ENCODE data around the gene PPP1R13B. TPM values are rescaled to one million over a fixed set of nuclear protein-coding genes. Genes with fewer than 3 reads are reported as not detected.
A peak's percentile ranks its signal among the peaks of the same experiment; 100 is the strongest.
"Not testable (repeated sequence)": the region's sequence is repeated elsewhere in the genome, so short reads cannot be mapped to it uniquely, and the experiment has no call there.

The PPP1R13B gene
- total and polyA plus RNA-seq, 7 experiments from 2014 or later = 3.3 to 26.8 (median 16.9) TPM

- no peak for DNase-seq
- Histone ChIP-seq H3K27me3 (ENCODE audit: control insufficient read depth in 2 of 2, insufficient read depth in 2 of 2, low read length in 2 of 2) (no peaks in the 10 kb centered on the region), H3K4me1 (ENCODE audit: control insufficient read depth in 2 of 2, insufficient read depth in 2 of 2, low read length in 2 of 2) (no peaks in the 10 kb centered on the region), H3K4me3 (ENCODE audit: low read length) (no peak overlapping the region), H3K27ac (ENCODE audit: low read depth, low read length) (no peak overlapping the region), H3K36me3 (ENCODE audit: control insufficient read depth in 2 of 3, insufficient read depth in 3 of 3, low read length in 3 of 3) (no peaks in the 10 kb centered on the region), H3K9me3 (ENCODE audit: control insufficient read depth in 2 of 3, low read length in 3 of 3) (no peaks in the 10 kb centered on the region)
- no peak for ATAC-seq
- no peaks in the 10 kb centered on the region for H3K27me3 Mint-ChIP-seq
- POLR2A ChIA-PET = no interaction called here
- H3K4me3 Mint-ChIP-seq = no peak overlapping the region
- H3K9me3 Mint-ChIP-seq = peaks cover 0 to 1% (median 0%) of the 10 kb centered on the region in 11 donors
- CTCF ChIA-PET = interaction anchor here (0.6 to 5.5 kb wide), 7 partner anchors 95 to 308 kb away, joined by 3 to 90 read pairs (median 4); a partner anchor contains a TSS
- peaks cover 4 to 24% (median 10%) of the 10 kb centered on the region in 7 donors for H3K4me1 Mint-ChIP-seq
- H3K27ac Mint-ChIP-seq = no peak overlapping the region
- intact Hi-C loops (cut with micrococcal nuclease) = loop anchor here in 1 of 2 donors (5.0 kb wide), 1 partner anchor 233 kb away; no protein-coding TSS in a partner anchor
- no peaks in the 10 kb centered on the region for H3K36me3 Mint-ChIP-seq
Observed at GRCh38 chr14:103805708-103806107, 41.7 kb downstream of the PPP1R13B start.

GRCh38 chr14:103803661-103804060 lies 43.7 kb downstream of the PPP1R13B start:
- no peaks in the 10 kb centered on the region for H3K36me3 ChIP-seq (ENCODE audit: control insufficient read depth in 2 of 3, insufficient read depth in 3 of 3, low read length in 3 of 3)
- no peak overlapping the region for H3K4me3 Mint-ChIP-seq
- no peak for DNase-seq

GRCh38 chr14:103802356-103802755 lies 45.0 kb downstream of the PPP1R13B start:
- no peak overlapping the region for H3K27ac Mint-ChIP-seq
- H3K27me3 ChIP-seq (ENCODE audit: control insufficient read depth in 2 of 2, insufficient read depth in 2 of 2, low read length in 2 of 2) = no peaks in the 10 kb centered on the region
- peaks cover 0 to 2% (median 0%) of the 10 kb centered on the region in 11 donors for H3K9me3 Mint-ChIP-seq
- H3K4me1 ChIP-seq (ENCODE audit: control insufficient read depth in 2 of 2, insufficient read depth in 2 of 2, low read length in 2 of 2) = no peaks in the 10 kb centered on the region
- CTCF ChIA-PET = interaction anchor here (2.0 kb wide), 1 partner anchor 108 kb away, joined by 9 read pairs; no protein-coding TSS in a partner anchor
- no peak overlapping the region for H3K4me3 Mint-ChIP-seq
- H3K4me3 ChIP-seq (ENCODE audit: low read length) = no peak overlapping the region
- DNase-seq = no peak
- no peaks in the 10 kb centered on the region for H3K9me3 ChIP-seq (ENCODE audit: control insufficient read depth in 2 of 3, low read length in 3 of 3)
- peaks cover 8 to 24% (median 10%) of the 10 kb centered on the region in 7 donors for H3K4me1 Mint-ChIP-seq
- peaks cover 0 to 4% (median 0%) of the 10 kb centered on the region in 5 donors for H3K36me3 Mint-ChIP-seq
- no peaks in the 10 kb centered on the region for H3K27me3 Mint-ChIP-seq
- POLR2A ChIA-PET = no interaction called here
- intact Hi-C loops (cut with micrococcal nuclease) = no loop called here
- ATAC-seq = no peak
- no peaks in the 10 kb centered on the region for H3K36me3 ChIP-seq (ENCODE audit: control insufficient read depth in 2 of 3, insufficient read depth in 3 of 3, low read length in 3 of 3)
- no peak overlapping the region for H3K27ac ChIP-seq (ENCODE audit: low read depth, low read length)

More at GRCh38 chr14:103803661-103804060, 43.7 kb downstream of the PPP1R13B start:
- H3K4me1 Mint-ChIP-seq = peaks cover 4 to 24% (median 10%) of the 10 kb centered on the region in 7 donors
- ChIA-PET CTCF (interaction anchor here (1.2 to 2.0 kb wide), 2 partner anchors 22 to 107 kb away, joined by 5 to 9 read pairs; no protein-coding TSS in a partner anchor), POLR2A (no interaction called here)
- no peaks in the 10 kb centered on the region for H3K36me3 Mint-ChIP-seq
- H3K27me3 ChIP-seq (ENCODE audit: control insufficient read depth in 2 of 2, insufficient read depth in 2 of 2, low read length in 2 of 2) = no peaks in the 10 kb centered on the region
- no peaks in the 10 kb centered on the region for H3K27me3 Mint-ChIP-seq
- intact Hi-C loops (cut with micrococcal nuclease) = no loop called here
- no peak for ATAC-seq
- H3K27ac ChIP-seq (ENCODE audit: low read depth, low read length) = no peak overlapping the region
- H3K27ac Mint-ChIP-seq = no peak overlapping the region
- H3K9me3 ChIP-seq (ENCODE audit: control insufficient read depth in 2 of 3, low read length in 3 of 3) = no peaks in the 10 kb centered on the region
- no peak overlapping the region for H3K4me3 ChIP-seq (ENCODE audit: low read length)
- no peaks in the 10 kb centered on the region for H3K4me1 ChIP-seq (ENCODE audit: control insufficient read depth in 2 of 2, insufficient read depth in 2 of 2, low read length in 2 of 2)
- peaks cover 0 to 2% (median 0%) of the 10 kb centered on the region in 11 donors for H3K9me3 Mint-ChIP-seq

- Mint-ChIP-seq H3K27me3 (no peaks in the 10 kb centered on the region), H3K27ac (peak overlapping the region in 1 of 9 donors; percentile 0), H3K4me3 (no peak overlapping the region), H3K9me3 (peaks cover 0 to 2% (median 0%) of the 10 kb centered on the region in 11 donors), H3K4me1 (peaks cover under 1 to 16% (median 6%) of the 10 kb centered on the region in 7 donors), H3K36me3 (peaks cover 0 to 8% (median 0%) of the 10 kb centered on the region in 5 donors)
- ATAC-seq (no peak), DNase-seq (no peak)
- Histone ChIP-seq H3K4me3 (ENCODE audit: low read length) (no peak overlapping the region), H3K9me3 (ENCODE audit: control insufficient read depth in 2 of 3, low read length in 3 of 3) (no peaks in the 10 kb centered on the region), H3K27ac (ENCODE audit: low read depth, low read length) (no peak overlapping the region), H3K4me1 (ENCODE audit: control insufficient read depth in 2 of 2, insufficient read depth in 2 of 2, low read length in 2 of 2) (no peaks in the 10 kb centered on the region), H3K36me3 (ENCODE audit: control insufficient read depth in 2 of 3, insufficient read depth in 3 of 3, low read length in 3 of 3) (no peaks in the 10 kb centered on the region), H3K27me3 (ENCODE audit: control insufficient read depth in 2 of 2, insufficient read depth in 2 of 2, low read length in 2 of 2) (no peaks in the 10 kb centered on the region)
- ChIA-PET CTCF (no interaction called here), POLR2A (no interaction called here)
- intact Hi-C loops (cut with micrococcal nuclease) = no loop called here
Observed at GRCh38 chr14:103801459-103801858, 45.9 kb downstream of the PPP1R13B start.

GRCh38 chr14:103793192-103793591 lies 54.2 kb downstream of the PPP1R13B start:
- H3K27ac ChIP-seq (ENCODE audit: low read depth, low read length); H3K27me3 ChIP-seq (ENCODE audit: control insufficient read depth in 2 of 2, insufficient read depth in 2 of 2, low read length in 2 of 2); intact Hi-C loops (cut with micrococcal nuclease); H3K4me1 Mint-ChIP-seq; H3K4me3 ChIP-seq (ENCODE audit: low read length); H3K4me3 Mint-ChIP-seq; H3K9me3 Mint-ChIP-seq; H3K27ac Mint-ChIP-seq; H3K9me3 ChIP-seq (ENCODE audit: control insufficient read depth in 2 of 3, low read length in 3 of 3); H3K4me1 ChIP-seq (ENCODE audit: control insufficient read depth in 2 of 2, insufficient read depth in 2 of 2, low read length in 2 of 2); POLR2A ChIA-PET; ATAC-seq; DNase-seq; H3K27me3 Mint-ChIP-seq; H3K36me3 ChIP-seq (ENCODE audit: control insufficient read depth in 2 of 3, insufficient read depth in 3 of 3, low read length in 3 of 3): not testable (repeated sequence)
- CTCF ChIA-PET = interaction anchor here (1.2 kb wide), 1 partner anchor 111 kb away, joined by 3 read pairs; no protein-coding TSS in a partner anchor
- peaks cover 0 to 45% (median 8%) of the 10 kb centered on the region in 5 donors for H3K36me3 Mint-ChIP-seq

- Mint-ChIP-seq H3K4me3 (no peak overlapping the region), H3K27ac (no peak overlapping the region), H3K9me3 (no peaks in the 10 kb centered on the region), H3K27me3 (no peaks in the 10 kb centered on the region), H3K4me1 (no peaks in the 10 kb centered on the region), H3K36me3 (peaks cover 0 to 26% (median 9%) of the 10 kb centered on the region in 5 donors)
- Histone ChIP-seq H3K4me1 (ENCODE audit: control insufficient read depth in 2 of 2, insufficient read depth in 2 of 2, low read length in 2 of 2) (no peaks in the 10 kb centered on the region), H3K4me3 (ENCODE audit: low read length) (no peak overlapping the region), H3K27ac (ENCODE audit: low read depth, low read length) (no peak overlapping the region), H3K36me3 (ENCODE audit: control insufficient read depth in 2 of 3, insufficient read depth in 3 of 3, low read length in 3 of 3) (peaks cover 0 to 3% (median 0%) of the 10 kb centered on the region in 3 experiments), H3K9me3 (ENCODE audit: control insufficient read depth in 2 of 3, low read length in 3 of 3) (no peaks in the 10 kb centered on the region), H3K27me3 (ENCODE audit: control insufficient read depth in 2 of 2, insufficient read depth in 2 of 2, low read length in 2 of 2) (no peaks in the 10 kb centered on the region)
- DNase-seq = no peak
- no peak for ATAC-seq
- intact Hi-C loops (cut with micrococcal nuclease) = no loop called here
- POLR2A ChIA-PET = no interaction called here
- CTCF ChIA-PET = interaction anchor here (0.6 to 0.7 kb wide), 2 partner anchors 96 to 296 kb away, joined by 3 to 5 read pairs; no protein-coding TSS in a partner anchor
Observed at GRCh38 chr14:103788086-103788485, 59.3 kb downstream of the PPP1R13B start.

- Mint-ChIP-seq H3K27me3 (no peaks in the 10 kb centered on the region), H3K4me3 (no peak overlapping the region), H3K36me3 (peaks cover 0 to 33% (median 8%) of the 10 kb centered on the region in 5 donors), H3K4me1 (no peaks in the 10 kb centered on the region), H3K9me3 (no peaks in the 10 kb centered on the region), H3K27ac (no peak overlapping the region)
- Histone ChIP-seq H3K27ac (ENCODE audit: low read depth, low read length) (no peak overlapping the region), H3K4me1 (ENCODE audit: control insufficient read depth in 2 of 2, insufficient read depth in 2 of 2, low read length in 2 of 2) (no peaks in the 10 kb centered on the region), H3K4me3 (ENCODE audit: low read length) (no peak overlapping the region), H3K27me3 (ENCODE audit: control insufficient read depth in 2 of 2, insufficient read depth in 2 of 2, low read length in 2 of 2) (no peaks in the 10 kb centered on the region), H3K36me3 (ENCODE audit: control insufficient read depth in 2 of 3, insufficient read depth in 3 of 3, low read length in 3 of 3) (peaks cover 0 to 3% (median 0%) of the 10 kb centered on the region in 3 experiments), H3K9me3 (ENCODE audit: control insufficient read depth in 2 of 3, low read length in 3 of 3) (no peaks in the 10 kb centered on the region)
- POLR2A ChIA-PET = no interaction called here
- DNase-seq = no peak
- CTCF ChIA-PET = no interaction called here
- ATAC-seq = no peak
- intact Hi-C loops (cut with micrococcal nuclease) = no loop called here
Observed at GRCh38 chr14:103782376-103782775, 65.0 kb downstream of the PPP1R13B start.

Measured in naive thymus-derived CD4-positive, alpha-beta T cell (primary cell).